SK-MEL-5 (cell line): ENCODE results near the gene RIPPLY2. TPM values are rescaled to one million over a fixed set of nuclear protein-coding genes. Genes with fewer than 3 reads are reported as not detected.
"Not testable (repeated sequence)": the region's sequence is repeated elsewhere in the genome, so short reads cannot be mapped to it uniquely, and the experiment has no call there.

Experiments
- DNase-seq: peaks from one replicate; pipeline ENCODE4 v3.0.0-alpha.2; 2016; ENCODE audit warnings: low read depth, low spot score
- in situ Hi-C: cut with HindIII; loops from 2 replicates; pipeline ENCODE4 v1.10.0; 2016; ENCODE audit warnings: low sequenced_read_pairs, high pct_unique_total_duplicates, low pct_unique_long_range_greater_than_20kb
- polyA plus RNA-seq, 2 experiments: library from polyadenylated mRNA; depleted of rRNA; stranded (reverse); fragments of >200 nt; gene quantifications; 2 replicates each; pipeline ENCODE4 v1.2.3, GENCODE V29; 2015
- total RNA-seq: library from RNA; depleted of rRNA; stranded (reverse); fragments of >200 nt; shearing (Covaris generic); gene quantifications from 2 replicates; pipeline ENCODE4 v1.2.3, GENCODE V29; 2014; rRNA removed

Gene RIPPLY2, protein sequence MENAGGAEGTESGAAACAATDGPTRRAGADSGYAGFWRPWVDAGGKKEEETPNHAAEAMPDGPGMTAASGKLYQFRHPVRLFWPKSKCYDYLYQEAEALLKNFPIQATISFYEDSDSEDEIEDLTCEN
- 3.8 and 4.5 TPM in 2 replicates for total RNA-seq
- 0.39 and 0.65 TPM in 2 replicates for polyA plus RNA-seq (2015; cell fraction: cytosol; rRNA removed)
- polyA plus RNA-seq (2015; cell fraction: nucleus; rRNA removed): 2.0 and 4.5 TPM in 2 replicates

DNA sequence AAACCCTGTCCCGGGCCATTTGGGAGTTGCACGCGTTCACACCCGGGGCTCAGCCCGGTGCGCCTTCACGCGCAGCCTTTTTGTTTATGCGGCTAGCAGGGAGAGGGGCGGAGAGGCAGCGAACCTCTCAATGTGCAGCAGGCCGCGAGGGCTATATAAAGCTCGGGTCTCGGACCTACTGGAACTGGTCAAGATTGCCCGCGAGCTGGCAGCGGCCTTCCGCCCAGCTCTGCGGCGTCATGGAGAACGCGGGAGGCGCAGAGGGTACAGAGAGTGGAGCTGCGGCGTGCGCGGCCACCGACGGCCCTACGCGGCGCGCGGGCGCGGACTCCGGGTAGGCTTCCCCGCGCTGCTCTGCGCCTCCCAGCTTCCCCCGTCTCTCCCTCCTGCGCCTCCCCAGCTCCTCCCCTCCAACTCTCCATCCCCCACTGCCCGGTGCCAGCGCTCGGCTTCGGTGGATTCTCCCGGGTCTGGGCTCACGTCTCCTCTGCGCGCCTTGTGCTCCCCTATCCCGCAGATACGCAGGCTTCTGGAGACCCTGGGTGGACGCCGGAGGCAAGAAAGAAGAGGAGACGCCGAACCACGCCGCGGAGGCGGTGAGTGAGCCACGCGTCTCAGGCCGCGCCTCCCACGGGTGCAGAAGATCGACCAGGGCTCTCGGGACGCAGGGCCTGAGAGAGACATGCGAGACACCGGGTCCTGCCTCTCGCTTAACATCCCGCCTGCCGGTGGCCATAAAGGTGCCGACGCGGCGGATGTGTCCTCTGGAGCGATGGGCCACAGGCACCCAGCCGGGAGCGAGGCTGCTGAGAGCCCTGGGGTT, at the start of gene RIPPLY2:
Gene RIPPLY2, plus strand, starts transcription at position 183 of the 823 bp plus-strand sequence. Its CDS starts 57 bp downstream, at position 240.
- DNase-seq: peak; percentile 42
- in situ Hi-C loops: no loop called here

- DNase-seq: peak; percentile 9
- in situ Hi-C loops: not testable (repeated sequence)
Measured at GRCh38 chr6:83803492-83803891, 49.7 kb upstream of the RIPPLY2 start.

GRCh38 chr6:83804886-83805285, 48.3 kb upstream of the RIPPLY2 start:
- no peak for DNase-seq
- in situ Hi-C loops: no loop called here

DNA sequence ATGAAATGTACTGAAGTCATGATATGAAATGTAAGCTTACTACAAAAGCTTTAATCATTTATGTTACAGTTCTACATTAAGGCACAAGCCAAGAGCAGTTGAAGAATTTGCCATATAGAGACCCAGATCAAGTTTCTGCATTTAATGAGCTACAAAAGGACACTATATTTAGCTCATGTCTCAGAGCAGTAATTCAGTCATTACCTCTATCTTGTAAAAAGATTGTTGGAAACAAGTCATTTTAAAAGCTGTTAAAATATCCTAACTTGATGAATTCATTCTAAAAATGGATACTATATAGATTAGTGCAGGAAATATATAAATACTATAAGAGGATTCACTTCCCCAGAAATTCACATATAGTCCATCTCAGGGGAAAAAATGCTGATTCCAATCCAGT, 45.2 kb upstream of the RIPPLY2 start:
- DNase-seq: no peak
- in situ Hi-C loops: no loop called here

GRCh38 chr6:83808926-83809325, 44.2 kb upstream of the RIPPLY2 start:
- in situ Hi-C loops: no loop called here
- no peak for DNase-seq

- in situ Hi-C loops: no loop called here
- no peak for DNase-seq
Measured at GRCh38 chr6:83812595-83812994, 40.6 kb upstream of the RIPPLY2 start.

DNA sequence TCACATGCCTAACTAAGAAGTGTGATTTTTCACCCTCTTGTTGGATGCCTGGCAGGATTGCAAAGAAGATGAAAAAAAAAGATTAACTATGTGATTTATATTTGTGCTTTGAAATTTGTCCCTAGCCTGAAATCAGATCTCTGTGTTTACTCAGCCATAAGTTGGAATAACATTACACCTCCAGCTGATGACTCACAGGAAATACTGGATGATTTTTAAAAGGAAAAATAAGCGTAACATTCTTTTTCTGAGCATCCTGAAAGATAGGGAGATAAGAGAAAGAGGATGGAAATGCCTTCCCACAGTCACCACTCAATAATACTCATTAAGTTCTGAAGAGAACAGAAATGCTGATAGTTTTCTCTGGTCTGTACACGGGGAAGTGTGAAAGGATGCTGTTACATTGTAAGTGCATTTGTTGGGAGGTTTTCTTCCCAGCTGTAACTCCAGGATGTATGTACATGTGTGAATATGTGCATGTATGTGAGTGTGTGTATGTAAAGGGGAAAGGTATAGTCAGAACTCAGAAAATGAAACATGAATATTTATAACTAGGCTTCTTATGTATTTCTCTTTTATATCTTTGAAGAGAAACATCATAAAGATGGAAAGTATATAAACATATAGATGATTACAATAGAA, 37.4 kb upstream of the RIPPLY2 start:
- in situ Hi-C loops: no loop called here
- DNase-seq: no peak

GRCh38 chr6:83822629-83823169, 30.5 kb upstream of the RIPPLY2 start:
- no peak for DNase-seq
- in situ Hi-C loops: no loop called here

GRCh38 chr6:83824388-83824801, 28.8 kb upstream of the RIPPLY2 start:
- no peak for DNase-seq

DNA sequence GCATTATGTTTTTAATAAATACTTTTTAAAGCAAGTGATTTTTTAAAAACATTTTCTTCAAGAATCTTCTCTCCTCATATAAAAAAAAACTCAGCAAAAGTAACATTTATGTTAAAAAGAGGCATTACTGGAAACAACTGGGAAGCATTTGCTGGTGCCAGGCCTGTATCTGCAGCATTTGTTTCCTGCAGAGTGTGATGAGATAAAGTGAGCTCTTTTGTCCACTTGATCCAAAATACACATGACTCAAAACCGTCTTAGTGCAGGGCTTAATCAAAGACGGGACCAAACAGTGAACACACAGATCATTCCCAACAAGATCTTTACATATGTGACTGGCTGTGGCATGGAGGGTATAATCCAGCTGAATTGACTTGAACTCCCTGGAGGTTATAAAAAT, 28.3 kb upstream of the RIPPLY2 start:
- in situ Hi-C loops: no loop called here
- no peak for DNase-seq

More at GRCh38 chr6:83824388-83824801, 28.8 kb upstream of the RIPPLY2 start:
- in situ Hi-C loops: no loop called here

DNA sequence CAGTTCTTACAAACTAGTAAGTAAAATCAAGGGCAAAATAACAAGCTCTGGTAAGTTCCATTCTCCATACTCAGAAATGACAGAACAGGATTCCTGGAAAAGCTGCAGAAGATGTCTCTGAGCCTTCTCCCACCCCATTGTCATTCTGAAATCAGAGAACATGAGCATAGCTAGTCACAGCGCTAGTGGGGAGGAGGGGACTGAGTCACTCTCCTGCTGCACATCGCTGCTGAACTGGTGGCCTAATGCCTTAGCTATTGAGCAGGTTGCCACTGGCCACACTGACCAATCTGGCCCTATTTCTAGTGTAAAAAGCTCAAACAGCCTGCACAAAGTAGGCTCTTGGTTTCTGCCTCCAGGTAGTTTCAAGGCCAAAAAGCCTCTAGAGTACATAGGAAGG, 26.1 kb upstream of the RIPPLY2 start:
- no peak for DNase-seq
- in situ Hi-C loops: no loop called here

GRCh38 chr6:83838727-83839126, 14.4 kb upstream of the RIPPLY2 start:
- DNase-seq: no peak
- in situ Hi-C loops: no loop called here

GRCh38 chr6:83844170-83844569, 9.0 kb upstream of the RIPPLY2 start:
- in situ Hi-C loops: no loop called here
- no peak for DNase-seq

GRCh38 chr6:83846291-83846690, 6.9 kb upstream of the RIPPLY2 start:
- in situ Hi-C loops: no loop called here
- no peak for DNase-seq

DNA sequence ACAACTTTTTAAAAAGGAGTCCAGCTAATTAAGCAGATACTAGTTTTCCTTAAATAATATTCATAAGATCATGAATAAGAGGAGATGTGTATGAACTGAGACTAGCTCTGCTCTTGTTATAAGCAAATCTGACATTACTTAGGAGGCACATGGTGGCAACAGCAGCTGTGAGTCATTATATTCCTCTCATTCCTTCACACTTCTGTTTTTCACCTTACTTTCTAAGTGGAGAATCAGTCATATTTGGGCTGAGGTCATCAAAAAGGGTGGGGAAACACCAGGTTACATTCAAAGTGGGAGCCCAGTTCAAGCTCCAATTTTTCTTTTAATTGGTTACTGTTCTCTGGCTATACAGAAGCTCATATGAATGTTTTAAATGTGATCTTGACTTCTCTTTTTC, 6.0 kb upstream of the RIPPLY2 start:
- no peak for DNase-seq
- in situ Hi-C loops: no loop called here

DNA sequence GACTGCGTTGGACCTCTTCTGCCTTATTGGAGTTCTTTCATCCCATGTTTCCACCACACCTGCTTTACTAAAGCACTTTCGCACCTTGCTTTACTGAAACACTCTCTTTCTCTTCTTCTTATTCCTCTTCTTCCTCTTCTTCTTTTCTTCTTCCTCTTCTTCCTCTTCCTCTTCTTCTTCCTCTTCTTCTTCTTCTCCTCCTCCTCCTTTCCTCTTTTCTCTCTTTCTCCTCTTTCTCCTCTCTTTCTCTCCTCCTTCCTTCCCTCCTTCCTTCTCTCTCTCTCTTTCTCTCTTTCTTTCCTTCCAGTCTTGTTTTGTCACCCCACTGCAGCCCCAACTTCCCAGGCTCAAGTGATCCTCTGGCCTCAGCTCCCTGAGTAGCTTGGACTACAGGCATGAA, 4.0 kb upstream of the RIPPLY2 start:
- DNase-seq: no peak
- in situ Hi-C loops: no loop called here

DNA sequence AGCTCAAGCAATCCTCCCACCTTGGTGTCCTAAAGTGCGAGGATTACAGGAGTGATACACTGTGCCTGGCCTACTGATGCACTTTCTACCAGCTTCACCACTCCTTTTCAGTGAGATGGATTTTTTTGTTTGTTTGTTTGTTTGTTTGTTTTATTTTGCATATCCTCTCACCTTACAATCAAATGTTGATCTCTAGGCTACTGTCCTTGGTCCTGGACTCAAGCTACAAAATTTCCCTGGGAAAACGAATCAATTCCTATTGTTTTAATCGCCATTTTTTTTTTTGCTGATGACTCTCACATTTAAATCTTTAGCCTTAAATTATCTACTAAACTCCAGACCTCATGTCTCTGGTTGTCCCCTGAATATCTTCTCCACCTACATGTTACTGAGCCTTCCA, 3.5 kb upstream of the RIPPLY2 start:
- no peak for DNase-seq
- in situ Hi-C loops: no loop called here

GRCh38 chr6:83852528-83853177, 507 bp upstream of the RIPPLY2 start:
- DNase-seq: no peak
- in situ Hi-C loops: no loop called here
